Germinal center (tissue), 1 donor: Measurements from ENCODE around the gene MPRIP.

ENCODE experiments used
- DNase-seq: peaks from one replicate; pipeline ENCODE4 v3.0.0; 2012; ENCODE audit warnings: mixed read lengths, low spot score

Gene MPRIP

DNA sequence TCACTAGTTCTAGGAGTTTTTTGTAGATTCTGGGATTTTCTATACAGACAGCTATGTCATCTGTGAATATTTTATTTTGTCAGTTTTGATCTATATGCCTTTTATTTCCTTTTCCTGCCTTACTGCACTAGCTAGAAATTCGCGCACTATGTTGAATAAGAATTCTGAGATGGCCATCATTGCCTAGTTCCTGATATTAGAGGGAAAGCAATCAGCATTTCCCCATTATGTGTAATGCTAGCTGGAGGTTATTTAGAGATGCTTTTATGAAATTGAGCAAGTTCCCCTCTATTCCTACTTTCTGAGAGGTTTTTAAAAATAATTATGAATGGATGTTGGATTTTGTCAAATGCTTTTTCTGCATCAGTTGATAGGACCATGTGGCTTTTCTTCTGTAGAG is 23.8 kb downstream of the MPRIP start:
- no peak for DNase-seq

DNA sequence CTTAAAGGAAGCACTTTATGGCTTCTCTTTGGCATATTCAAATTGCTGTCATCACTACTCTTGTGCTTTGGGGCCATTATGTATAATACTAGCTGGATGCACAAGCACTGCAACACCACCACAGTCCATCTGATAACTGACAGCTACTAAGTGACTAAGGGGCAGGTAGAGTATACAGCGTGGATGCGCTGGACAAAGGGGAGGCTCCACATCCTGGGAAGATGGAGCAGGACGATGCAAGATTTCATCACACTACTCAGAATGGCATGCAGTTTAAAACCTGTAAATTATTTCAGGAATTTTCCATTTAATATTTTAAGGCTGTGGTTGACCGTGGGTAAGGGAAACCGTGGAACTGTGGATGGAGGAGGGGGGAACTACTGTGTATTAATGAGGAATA is 25.0 kb downstream of the MPRIP start:
- no peak for DNase-seq

DNA sequence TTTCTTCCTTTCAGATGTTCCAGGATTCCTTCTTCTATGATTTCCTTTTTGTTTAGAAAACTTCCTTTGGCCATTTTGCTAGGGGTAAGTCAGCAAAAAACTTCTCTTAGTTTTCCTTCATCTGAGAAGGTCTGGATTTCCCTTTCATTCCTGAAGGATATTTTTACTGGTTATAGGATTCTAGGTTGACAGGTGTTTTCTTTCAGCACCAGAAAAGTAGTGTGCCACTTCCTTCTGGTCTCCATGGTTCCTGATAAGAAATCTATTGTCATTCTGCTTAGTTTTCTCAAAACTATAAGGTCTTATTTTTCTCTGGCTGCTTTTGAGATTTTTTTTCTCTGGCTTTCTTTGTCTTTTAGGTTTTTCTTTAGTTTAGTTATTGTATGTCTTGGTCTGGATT is 27.6 kb downstream of the MPRIP start:
- no peak for DNase-seq

DNA sequence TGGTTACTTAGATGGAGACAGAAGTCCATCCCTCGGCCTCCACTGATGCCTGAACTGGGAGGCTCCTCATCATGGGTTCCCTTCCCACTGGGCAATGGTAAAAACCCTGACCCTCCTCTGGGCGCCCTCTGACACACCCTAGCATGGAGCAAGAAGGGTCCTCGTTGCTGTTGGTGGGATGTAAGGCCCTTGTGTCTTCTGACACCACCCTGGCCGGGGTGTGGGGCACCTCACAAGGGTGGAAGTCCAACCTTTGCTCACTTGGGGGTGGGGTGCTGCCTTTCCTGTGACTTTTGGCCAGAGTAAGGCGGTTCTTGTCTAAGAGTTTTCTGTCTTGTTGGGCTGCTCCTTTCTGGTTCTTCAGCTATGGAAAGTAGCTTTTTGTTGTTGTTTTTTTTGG is 28.7 kb downstream of the MPRIP start:
- DNase-seq = no peak

DNA sequence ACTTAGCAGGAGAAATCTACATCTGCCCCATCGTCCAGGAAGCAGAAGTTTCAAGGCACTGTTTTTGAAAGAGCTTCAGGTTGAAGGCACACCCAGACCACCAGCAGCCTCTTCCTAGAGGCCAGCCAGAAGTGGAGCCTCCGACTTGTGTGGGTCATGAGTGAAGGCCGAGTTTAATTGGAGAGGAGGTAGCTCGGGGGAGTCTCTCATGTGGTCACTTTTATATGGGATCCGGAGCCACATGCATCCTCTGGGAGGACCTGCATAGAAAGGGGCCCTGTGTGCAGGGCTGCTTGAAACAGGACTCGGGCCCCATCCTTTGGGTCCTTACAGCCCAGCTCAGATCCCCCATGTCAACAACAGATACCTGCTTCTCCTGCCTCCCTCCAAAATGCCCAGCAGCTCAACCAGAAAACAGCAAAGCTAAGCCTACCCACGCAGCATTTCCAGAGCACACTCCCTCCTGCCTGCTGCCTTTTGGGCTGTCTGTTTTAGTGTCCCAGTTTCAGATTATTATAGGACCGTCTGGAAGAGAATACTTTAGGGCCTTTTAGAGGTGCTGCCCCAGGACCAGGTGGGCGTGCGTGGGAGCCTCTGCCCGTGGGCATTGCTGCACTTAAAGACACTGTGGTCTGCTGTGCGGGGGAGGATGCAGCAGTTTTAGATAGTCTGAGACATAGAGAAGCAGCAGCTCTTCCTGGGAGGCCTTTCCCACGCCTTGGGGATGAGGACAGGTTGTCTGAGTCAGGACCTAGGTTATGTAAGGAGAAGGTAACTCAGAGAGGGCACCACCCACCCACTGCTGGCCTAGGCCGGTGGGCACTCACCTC is 29.5 kb downstream of the MPRIP start:
- DNase-seq = no peak

DNA sequence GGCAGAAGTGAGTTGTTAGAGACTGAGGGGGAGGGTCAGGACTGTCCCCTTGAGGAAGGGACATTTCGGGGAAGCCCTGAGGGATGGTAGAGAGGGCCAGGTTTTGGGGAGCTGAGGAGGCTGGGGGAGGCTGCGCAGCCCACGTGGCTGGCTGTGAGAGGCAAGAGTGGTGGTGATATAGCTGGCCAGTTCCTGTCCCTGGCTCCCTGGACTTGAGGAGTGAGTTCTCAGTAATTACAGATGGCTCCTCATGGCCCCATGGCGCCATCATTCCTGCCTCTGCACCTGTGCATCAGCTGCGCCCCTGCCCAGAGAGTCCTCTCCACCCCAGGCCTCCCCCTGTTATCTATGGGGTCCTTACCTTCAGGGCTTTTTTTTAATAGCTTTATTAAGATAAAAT is 30.3 kb downstream of the MPRIP start:
- DNase-seq = no peak

DNA sequence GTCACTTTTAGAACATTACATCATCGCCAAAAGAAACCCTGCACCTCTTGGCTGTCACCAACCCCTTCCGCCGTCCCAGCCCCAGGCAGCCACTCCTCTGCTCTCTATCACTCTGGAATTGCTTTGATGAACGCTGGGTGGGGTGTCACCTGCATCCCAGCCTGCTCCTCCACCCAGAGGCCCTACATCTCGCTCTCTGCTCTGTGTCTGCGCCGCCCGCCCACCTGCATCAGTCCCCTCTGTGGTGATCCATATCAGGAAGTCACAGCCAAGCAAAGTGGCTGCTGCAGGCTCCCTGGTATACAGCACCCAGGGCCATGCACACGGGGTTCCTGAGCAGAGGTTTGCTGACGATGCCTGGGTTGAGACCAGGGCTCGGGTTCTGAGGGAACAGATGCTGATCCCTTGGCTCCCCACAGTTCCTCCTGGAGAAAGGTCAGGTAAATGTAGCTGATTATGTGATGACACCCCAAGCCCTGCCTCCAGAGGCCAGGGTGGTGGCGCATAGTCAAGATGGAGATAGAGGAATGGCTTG is 30.8 kb downstream of the MPRIP start:
- DNase-seq = no peak

DNA sequence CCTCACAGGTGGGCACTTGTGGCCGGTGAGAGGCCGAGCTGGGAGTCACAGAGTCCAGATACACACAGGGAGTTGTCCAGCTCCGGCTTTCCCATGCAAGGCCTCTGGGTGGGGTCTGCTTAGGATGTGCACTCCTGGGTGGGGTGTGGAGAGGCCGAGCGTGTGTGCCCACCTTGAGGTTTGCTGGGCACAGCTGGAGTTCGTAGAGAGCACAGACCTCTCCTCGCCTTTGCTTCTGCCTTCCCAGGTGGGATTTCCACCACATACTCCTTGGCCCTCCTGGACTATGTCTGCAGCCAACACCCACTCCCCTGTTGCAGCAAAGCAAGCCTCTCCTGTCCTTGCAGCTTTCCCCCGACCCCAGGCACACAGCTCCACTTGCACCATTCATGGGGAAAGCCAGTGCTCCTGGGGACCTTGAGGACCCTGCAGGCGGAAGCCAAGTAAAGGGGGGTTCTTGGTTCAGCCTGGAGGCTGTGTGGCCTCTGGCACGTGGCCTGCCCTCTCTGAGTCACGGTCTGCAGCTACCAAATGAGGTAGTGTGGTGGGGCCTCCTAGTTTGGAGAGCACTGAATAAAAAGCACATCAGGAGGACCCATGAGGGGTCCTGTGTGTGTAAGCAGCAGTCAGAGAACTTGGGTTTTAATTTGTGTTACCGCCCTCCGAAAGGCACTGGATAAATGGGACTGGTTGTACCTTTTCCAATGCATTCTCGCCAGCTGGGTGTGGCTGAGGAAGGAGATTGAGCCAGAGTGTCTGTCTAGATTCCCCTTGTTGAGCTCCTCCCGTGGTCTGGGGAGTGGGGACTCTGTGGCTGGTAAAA is 31.5 kb downstream of the MPRIP start:
- DNase-seq = no peak

DNA sequence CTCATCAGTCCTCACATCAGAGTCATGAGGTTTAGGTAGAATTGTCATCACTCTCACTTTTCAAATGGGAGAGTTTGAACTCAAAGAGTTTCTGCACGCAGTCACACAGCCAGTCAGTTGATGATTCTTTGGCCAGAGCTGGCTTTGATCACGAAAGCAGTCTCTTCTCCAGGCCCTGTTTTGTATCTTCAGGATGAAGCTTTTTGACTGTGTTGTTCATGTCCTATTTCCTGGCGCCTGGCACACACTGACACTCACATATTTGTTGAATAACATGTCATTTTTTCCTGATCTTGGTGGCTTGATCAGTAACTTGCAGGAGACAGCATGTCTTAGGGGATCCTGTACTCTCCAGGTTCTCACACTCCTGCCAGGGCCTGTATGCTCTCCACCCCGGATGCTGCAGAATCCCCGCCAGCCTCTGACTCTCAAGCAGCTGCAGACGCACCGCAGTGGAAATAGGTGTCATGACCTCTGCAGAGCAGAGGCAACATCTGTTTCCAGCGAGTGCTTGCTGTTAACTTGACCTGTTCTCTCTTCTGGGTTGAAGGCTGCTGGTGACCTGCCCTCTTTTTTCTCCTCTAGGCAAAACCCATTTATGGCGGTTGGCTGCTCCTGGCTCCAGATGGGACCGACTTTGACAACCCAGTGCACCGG is 33.0 kb downstream of the MPRIP start:
- DNase-seq = no peak

DNA sequence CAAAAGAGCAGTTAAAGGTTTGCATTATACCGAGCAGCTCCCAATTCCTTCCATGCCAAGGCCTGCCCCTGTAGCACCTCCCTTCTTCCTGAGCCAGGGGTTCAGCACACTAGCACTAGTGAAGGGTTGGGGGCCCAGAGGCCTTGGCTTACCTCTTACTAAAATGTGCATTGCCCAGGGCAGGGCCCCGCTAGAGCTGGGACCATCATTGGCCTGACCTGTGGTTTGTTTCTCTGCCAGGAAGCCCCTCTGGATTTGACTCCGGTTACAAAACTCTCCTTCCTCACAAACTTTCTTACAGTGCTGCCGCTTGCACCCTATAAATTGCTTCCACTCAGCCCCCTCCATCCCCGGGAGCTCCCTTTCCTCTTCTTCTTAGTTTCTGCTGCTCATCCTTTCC is 33.8 kb downstream of the MPRIP start:
- no peak for DNase-seq

DNA sequence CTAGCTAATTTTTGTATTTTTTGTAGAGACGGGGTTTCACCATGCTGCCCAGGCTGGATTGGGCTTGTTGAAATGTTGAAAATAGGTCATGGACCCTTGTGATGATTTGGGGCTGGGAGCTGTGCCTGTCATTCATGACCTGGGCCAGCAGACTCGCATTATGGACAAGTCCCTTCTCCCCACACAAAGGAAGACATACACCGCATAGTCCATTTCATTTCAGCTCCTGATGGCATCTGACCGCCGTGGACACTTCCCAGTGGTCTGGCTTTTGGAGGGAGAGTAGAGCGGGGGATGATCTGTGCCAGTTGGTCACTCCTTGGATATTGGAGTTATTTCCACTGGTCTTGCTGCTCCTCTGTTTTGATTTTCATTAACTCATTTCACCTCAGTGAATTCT is 34.8 kb downstream of the MPRIP start:
- DNase-seq = no peak

DNA sequence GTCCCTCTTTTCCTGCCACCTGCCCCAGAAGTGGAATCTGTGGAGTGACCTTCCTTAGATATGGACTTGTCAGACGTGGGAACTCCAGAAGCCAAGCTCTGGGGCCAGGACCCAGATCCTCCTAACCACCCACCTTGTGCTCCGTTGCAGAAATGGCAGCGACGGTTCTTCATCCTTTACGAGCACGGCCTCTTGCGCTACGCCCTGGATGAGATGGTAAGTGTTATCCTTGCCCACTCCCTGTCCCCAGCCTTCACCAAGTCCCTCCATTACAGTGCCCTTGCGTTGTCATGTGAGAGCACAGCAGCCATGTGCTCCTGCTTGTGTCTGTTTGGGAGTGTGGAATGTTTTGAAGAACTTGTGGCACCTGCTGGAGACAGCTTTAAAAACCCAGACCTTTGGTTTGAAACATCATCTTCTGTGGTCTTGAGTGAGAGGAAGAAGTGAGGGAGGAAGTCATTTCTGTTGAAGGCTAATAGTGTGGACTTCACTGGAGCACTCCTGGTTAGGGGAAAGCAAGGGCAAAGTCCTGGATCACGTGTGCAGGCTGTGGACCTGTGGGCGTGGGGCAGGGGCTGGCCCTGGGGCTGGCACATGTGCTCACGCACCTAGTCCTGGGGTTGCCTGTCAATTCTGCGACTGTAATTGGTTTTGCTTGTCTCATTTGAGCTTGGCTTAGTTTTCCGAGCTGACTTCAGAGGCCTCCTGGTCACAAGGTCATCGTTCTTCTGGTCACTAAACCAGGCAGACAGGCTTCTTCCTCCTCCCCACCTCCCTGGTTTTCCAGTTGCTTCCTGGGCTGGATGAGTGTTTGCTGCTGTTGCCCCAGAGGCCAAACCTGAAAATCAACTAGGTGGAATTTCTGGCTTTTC is 35.8 kb downstream of the MPRIP start:
- DNase-seq = no peak

DNA sequence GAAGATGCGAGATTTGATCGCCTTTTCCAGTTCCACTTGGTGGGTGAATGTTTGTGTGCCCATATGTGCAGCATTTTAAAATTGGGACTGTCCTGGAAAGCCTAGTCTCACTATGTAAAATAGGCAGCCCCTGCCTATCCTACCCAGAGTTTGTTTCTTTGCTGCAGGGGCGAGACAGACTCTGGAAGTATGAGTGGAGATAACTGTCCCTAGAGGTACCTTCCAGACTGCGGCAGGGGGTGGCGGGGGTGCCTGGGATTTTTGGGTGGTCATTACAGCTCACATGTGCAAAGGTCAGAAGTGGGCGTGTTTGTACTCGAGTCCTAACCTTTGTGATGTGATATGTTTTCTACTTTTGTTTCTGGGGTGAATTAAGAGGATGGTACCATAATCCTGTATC is 36.6 kb downstream of the MPRIP start:
- DNase-seq = no peak

DNA sequence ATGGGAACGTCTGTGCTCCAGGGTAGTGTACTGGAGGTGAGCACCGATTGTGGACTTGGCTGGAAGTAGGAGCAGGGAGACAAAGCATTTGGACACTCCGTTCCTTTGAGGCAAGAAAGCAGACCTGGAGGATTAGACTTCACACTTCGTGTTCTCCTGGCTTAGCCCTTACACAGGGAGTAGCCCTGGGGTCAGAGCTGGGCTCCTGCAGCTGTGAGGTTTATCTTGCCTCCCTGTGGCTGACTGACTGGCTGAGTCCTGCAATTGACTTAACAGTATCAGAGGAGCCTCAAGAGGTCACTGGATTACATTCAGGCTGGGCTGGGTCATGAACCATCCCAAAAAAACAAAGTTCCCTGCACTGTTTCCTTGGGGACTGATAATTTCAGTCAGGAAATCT is 37.1 kb downstream of the MPRIP start:
- DNase-seq = no peak

DNA sequence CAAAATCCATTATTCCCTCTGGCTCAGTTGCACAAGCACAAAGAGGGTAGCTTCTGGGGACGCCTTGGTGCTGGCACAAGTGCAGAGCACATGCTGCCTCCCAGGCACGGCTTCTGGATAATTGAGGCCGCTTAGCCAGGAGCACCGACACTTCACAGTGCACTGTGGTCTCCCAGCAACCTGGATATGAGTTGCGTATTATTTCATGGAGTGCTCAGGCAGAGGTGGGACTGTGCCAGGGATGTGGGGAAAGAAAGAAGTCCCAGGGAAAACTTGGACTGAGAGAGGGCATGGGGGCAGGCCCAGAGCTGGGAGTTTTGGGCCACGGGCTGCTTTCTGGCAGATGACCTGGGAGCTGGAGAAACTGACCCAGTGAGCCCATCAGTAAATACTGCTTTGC is 37.5 kb downstream of the MPRIP start:
- no peak for DNase-seq

DNA sequence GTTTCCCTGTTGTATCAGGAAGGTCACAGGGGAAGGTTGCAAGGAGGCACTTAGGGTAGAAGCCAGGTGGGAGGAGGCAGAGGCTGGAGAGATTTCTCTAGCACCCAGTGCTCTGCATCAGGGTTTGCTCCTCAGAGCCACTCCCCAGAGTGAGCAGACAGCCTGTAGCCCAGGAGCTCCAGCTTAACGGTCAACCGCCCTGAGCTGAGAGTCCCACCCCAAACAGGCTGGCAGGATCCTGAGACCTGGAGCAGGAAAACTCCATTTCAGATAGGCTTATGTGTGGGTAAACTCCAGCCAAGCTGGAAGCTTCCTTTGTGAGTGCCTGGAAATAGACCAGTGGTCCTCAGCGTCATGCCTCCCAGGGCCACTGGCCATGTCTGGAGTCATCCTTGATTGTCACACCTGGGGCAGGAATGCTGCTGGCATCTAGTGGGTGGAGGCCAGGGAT is 37.9 kb downstream of the MPRIP start:
- no peak for DNase-seq

DNA sequence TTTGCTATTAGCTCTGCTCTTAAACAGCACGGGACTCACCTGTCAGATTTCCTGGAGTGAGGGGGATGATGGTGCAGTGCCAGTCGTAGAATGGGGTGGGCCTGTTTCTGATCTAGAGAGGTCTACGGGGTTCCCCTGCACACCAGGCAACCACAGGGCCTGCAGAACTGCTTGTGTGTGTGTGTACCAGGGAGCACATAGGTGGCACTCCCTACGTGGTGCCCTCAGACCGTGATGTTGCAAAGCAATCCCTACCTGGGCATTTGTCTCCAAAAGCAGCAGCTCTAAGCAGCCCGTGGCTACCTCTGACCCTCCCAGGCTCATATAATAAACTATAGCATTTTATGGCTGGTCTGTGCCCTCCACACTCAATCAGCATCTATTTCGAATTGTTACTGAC is 38.5 kb downstream of the MPRIP start:
- DNase-seq = no peak

DNA sequence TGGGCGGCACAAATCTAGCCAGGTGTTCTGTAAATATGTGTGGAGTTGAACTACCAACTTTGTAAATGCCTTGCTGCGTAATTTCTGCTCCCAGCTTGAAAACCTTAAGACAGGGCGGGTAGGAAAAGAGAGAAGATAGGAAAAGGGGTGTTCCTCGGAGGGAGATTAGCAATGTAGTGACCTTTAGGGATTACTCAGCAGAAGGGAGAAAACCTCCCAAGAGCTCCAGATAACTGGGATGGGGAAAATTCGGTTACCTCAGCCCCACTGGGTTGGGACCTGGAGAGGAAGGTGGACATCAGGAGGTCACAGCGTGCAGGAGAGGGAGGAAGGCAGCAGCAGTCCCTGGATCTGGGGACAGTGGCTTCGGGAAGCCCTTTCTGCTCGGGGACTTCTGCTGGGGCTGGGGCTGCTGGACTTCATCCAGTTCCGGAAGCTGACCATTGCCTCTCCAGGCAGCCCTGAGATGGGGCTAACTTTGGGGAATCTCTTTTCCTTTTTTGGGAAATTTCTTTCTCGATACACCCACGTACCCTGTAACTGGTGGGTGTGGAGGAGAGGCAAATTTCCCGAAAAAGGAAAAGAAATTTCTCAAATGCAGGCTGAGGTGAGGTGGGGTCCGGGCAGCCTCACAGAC is 39.2 kb downstream of the MPRIP start:
- DNase-seq = no peak

DNA sequence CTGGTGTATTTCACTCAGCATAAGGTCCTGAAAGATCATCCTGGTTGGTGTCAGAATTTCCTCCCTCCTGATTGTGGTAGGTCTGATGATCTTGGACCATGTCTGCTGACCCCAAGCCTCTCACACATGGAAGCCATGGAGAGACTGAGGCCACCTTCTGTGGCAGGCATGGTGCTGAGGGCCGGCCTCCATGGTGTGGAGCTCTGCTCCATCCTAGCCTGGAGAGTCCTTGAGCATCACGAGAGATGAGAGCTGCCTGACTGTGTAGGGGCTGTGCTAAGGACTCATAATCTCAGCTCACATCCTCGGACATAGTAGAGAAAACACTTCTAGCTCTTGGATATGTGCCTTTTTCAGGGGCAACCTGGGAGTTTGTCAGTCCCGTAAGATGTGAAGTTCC is 40.6 kb downstream of the MPRIP start:
- no peak for DNase-seq

DNA sequence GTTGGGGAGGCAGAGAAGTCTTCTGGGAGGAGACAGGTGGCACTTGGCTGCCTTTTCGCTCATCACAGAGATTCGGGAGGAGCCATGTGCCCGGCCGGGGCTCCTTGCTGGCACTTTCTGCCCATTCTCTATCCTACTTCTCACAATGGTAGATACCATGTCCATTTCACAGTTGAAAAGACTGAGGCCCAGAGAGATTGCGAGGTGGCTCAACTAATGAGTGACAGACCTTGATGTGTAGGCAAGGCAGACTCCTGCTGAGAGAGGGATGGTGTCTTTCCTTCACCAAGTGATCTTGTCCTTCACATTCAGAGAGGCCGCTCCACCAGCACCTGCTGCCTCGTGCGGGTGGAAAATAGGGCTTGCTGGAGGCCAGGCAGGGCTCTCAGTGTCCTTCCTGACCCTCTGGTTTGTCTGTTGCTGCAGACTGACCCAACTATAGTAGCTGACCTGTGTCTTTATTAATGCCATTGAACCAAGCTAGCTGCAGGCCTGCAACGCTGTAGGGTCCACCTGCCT is 42.1 kb downstream of the MPRIP start:
- no peak for DNase-seq

DNA sequence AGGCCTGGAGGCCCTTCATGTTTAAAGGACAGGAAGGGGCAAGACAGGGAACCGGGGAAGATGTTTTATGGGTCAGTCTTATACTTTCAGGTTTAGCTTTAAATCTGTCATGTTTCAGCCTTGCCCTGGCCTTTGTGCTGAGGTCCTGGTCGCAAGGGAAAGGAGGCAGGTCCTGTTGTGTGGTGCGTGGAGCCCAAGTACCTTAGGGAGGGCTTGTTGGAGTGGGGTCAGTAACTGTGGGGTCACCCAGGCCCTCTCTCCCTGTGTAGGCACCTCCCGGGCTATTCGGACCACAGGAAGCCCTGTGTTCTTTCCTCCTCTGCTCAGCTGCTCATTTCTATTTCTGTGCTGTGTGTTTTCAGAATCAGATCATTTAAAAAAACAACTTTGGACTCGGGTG is 42.7 kb downstream of the MPRIP start:
- DNase-seq = no peak
